ENCODE measurements around the gene C2orf92.

C2orf92 gene

DNA sequence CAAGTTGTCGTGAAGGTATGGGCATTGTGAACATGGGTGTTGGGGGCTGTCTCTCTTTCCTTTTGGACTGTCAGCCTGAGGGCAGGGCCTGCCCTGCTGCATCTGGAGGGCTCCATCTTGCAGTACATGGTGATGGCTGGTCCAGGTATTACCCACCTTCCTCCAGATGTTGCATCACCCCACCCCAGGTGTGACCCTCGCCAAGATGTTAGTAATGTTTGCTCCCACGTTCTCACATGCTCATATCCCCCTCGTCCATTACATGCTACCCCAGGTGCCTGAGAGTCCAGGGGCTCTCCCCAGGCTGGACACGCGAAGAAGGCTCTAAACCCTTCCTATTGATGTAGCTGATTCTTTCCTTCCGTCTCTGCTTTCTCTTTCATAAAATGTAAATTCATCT is 57.8 kb downstream of the C2orf92 start:
- Histone ChIP-seq H3K27me3 (peaks cover 8% of the 10 kb centered on the region), H3K27ac (no peak overlapping the region), H3K9me3 (no peaks in the 10 kb centered on the region), H3K4me3 (ENCODE audit: low read depth in 1 of 2, low read length in 1 of 2) (no peak overlapping the region), H3K36me3 (no peaks in the 10 kb centered on the region), H3K4me1 (ENCODE audit: control insufficient read depth in 1 of 2, insufficient read depth in 1 of 2, low read depth in 1 of 2, low read length in 1 of 2) (peaks cover 13 to 14% of the 10 kb centered on the region in 2 experiments)
- TF ChIP-seq, protein P1, sequence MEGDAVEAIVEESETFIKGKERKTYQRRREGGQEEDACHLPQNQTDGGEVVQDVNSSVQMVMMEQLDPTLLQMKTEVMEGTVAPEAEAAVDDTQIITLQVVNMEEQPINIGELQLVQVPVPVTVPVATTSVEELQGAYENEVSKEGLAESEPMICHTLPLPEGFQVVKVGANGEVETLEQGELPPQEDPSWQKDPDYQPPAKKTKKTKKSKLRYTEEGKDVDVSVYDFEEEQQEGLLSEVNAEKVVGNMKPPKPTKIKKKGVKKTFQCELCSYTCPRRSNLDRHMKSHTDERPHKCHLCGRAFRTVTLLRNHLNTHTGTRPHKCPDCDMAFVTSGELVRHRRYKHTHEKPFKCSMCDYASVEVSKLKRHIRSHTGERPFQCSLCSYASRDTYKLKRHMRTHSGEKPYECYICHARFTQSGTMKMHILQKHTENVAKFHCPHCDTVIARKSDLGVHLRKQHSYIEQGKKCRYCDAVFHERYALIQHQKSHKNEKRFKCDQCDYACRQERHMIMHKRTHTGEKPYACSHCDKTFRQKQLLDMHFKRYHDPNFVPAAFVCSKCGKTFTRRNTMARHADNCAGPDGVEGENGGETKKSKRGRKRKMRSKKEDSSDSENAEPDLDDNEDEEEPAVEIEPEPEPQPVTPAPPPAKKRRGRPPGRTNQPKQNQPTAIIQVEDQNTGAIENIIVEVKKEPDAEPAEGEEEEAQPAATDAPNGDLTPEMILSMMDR (IDR thresholded peaks at IDR 0.05) = no peak

DNA sequence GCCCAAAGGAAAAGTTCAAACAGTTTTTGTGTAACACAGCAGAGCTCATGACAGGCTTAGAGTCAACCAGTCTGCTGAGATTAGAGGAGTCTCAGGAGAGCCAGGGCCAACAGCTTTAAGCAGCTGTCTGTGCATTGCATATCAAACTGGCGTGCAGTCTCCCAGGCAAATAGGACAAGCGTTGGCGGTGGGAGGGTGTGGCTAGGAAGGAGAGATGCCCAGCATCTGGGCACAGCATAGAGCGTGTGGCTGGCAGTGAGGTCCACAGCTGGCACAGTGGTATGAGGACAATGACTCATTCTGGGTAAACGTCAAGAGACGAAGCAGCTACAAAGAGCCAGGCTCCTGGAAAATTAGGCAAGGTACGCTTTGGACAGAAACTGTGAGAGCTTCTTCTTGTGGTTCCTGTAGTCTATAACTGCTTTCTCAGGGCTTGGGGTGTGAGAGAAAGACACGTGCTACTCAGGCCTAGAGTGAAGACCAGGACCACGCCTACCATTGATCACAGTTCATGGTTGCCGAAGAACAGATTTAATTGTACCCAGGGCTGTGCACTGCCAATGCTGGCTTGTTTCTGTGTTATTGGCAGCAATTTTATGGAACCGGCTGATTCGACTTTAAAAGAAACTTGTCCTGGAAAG is 58.7 kb downstream of the C2orf92 start:
- H3K4me1 ChIP-seq (ENCODE audit: control insufficient read depth in 1 of 2, insufficient read depth in 1 of 2, low read depth in 1 of 2, low read length in 1 of 2) = peaks cover 13 to 14% of the 10 kb centered on the region in 2 experiments
- TF ChIP-seq, protein P1 (IDR thresholded peaks at IDR 0.05) = no peak
- peaks cover 8% of the 10 kb centered on the region for H3K27me3 ChIP-seq
- no peaks in the 10 kb centered on the region for H3K9me3 ChIP-seq
- H3K36me3 ChIP-seq = no peaks in the 10 kb centered on the region
- no peak overlapping the region for H3K27ac ChIP-seq
- no peak overlapping the region for H3K4me3 ChIP-seq (ENCODE audit: low read depth in 1 of 2, low read length in 1 of 2)

- TF ChIP-seq, protein P1 (IDR thresholded peaks at IDR 0.05) = no peak
- Histone ChIP-seq H3K27me3 (no peaks in the 10 kb centered on the region), H3K27ac (no peak overlapping the region), H3K4me1 (ENCODE audit: control insufficient read depth in 1 of 2, insufficient read depth in 1 of 2, low read depth in 1 of 2, low read length in 1 of 2) (peaks cover 13 to 14% of the 10 kb centered on the region in 2 experiments), H3K9me3 (no peaks in the 10 kb centered on the region), H3K4me3 (ENCODE audit: low read depth in 1 of 2, low read length in 1 of 2) (no peak overlapping the region), H3K36me3 (no peaks in the 10 kb centered on the region)
Observed at GRCh38 chr2:97730245-97730644, 60.7 kb downstream of the C2orf92 start.

- H3K36me3 ChIP-seq = no peaks in the 10 kb centered on the region
- H3K27me3 ChIP-seq = no peaks in the 10 kb centered on the region
- H3K4me3 ChIP-seq (ENCODE audit: low read depth in 1 of 2, low read length in 1 of 2) = no peak overlapping the region
- H3K27ac ChIP-seq = no peak overlapping the region
- TF ChIP-seq, protein P1 (IDR thresholded peaks at IDR 0.05) = no peak
- H3K4me1 ChIP-seq (ENCODE audit: control insufficient read depth in 1 of 2, insufficient read depth in 1 of 2, low read depth in 1 of 2, low read length in 1 of 2) = peaks cover 8% of the 10 kb centered on the region in 2 experiments
- no peaks in the 10 kb centered on the region for H3K9me3 ChIP-seq
Observed at GRCh38 chr2:97731274-97732020, 61.9 kb downstream of the C2orf92 start.

GRCh38 chr2:97732436-97733340 is 63.2 kb downstream of the C2orf92 start:
- no peak overlapping the region for H3K4me3 ChIP-seq (ENCODE audit: low read depth in 1 of 2, low read length in 1 of 2)
- H3K4me1 ChIP-seq (ENCODE audit: control insufficient read depth in 1 of 2, insufficient read depth in 1 of 2, low read depth in 1 of 2, low read length in 1 of 2) = no peaks in the 10 kb centered on the region
- H3K27me3 ChIP-seq = no peaks in the 10 kb centered on the region
- no peaks in the 10 kb centered on the region for H3K9me3 ChIP-seq
- H3K27ac ChIP-seq = no peak overlapping the region
- TF ChIP-seq, protein P1 (IDR thresholded peaks at IDR 0.05) = no peak
- H3K36me3 ChIP-seq = no peaks in the 10 kb centered on the region
